Measurements from ENCODE around the gene IWS1. TPM values are rescaled to one million over a fixed set of nuclear protein-coding genes. Genes with fewer than 3 reads are reported as not detected.

IWS1 gene
- total RNA-seq, 1 experiment from 2014 or later: 46.6 TPM

GRCh38 chr2:127434515-127434914 lies 91.8 kb downstream of the IWS1 start:
- no peak for TF ChIP-seq JUND (IDR thresholded peaks at IDR 0.05)
- no peak for TF ChIP-seq SIN3A (IDR thresholded peaks at IDR 0.05; ENCODE audit: low read depth)
- TF ChIP-seq EZH2phosphoT487 (IDR thresholded peaks at IDR 0.05; ENCODE audit: borderline replicate concordance): no peak
- no peak for TF ChIP-seq ZNF274 (IDR thresholded peaks at IDR 0.05; ENCODE audit: low read depth, low read length)
- no peak for TF ChIP-seq MAX (IDR thresholded peaks at IDR 0.05)
- no peak for TF ChIP-seq REST (IDR thresholded peaks at IDR 0.05; ENCODE audit: low read depth)
- no peak for TF ChIP-seq ZFX (IDR thresholded peaks at IDR 0.05)
- TF ChIP-seq RAD21 (IDR thresholded peaks at IDR 0.05; ENCODE audit: low read depth): no peak
- no peaks in the 10 kb centered on the region for H3K79me2 ChIP-seq (ENCODE audit: insufficient read depth, low read length)
- intact Hi-C loops (cut with micrococcal nuclease): no loop called here
- no peak overlapping the region for H3K9ac ChIP-seq (ENCODE audit: low read length)
- H3K27ac ChIP-seq (ENCODE audit: low read depth, low read length): no peak overlapping the region
- H3K4me3 ChIP-seq (replicated peaks in 1 of 2; ENCODE audit: low read depth in 1 of 2, low read length in 2 of 2): no peak overlapping the region
- BruUV-seq (replicated peaks): no TSS peak
- ATAC-seq (no peak), DNase-seq (ENCODE audit: low read depth, low spot score) (no peak)
- no peaks in the 10 kb centered on the region for H3K4me1 ChIP-seq (ENCODE audit: control insufficient read depth in 1 of 2, insufficient read depth in 2 of 2, low read length in 2 of 2)
- no peaks in the 10 kb centered on the region for H3K36me3 ChIP-seq (ENCODE audit: control insufficient read depth in 1 of 2, insufficient read depth in 2 of 2, low read length in 2 of 2)
- RAD21 ChIA-PET (ENCODE audit: low non-redundant PET in 1 of 2, low total read pairs in 2 of 2, uncharacterized antibody in 2 of 2, unreplicated experiment in 2 of 2): no interaction called here
- no peak overlapping the region for H2AFZ ChIP-seq (ENCODE audit: low read depth, low read length, poor library complexity, severe bottlenecking)
- H3K9me2 ChIP-seq (ENCODE audit: insufficient read depth): no peaks in the 10 kb centered on the region
- CTCF ChIA-PET: no interaction called here
- H3K9me3 ChIP-seq (ENCODE audit: control insufficient read depth in 1 of 2, insufficient read depth in 1 of 2, low read depth in 1 of 2, low read length in 2 of 2): no peaks in the 10 kb centered on the region
- H3K4me2 ChIP-seq (ENCODE audit: low read length): no peak overlapping the region
- H3K27me3 ChIP-seq (ENCODE audit: insufficient read depth, low read length): no peaks in the 10 kb centered on the region
- POLR2A ChIA-PET: no interaction called here
- H4K20me1 ChIP-seq (ENCODE audit: insufficient read depth): no peaks in the 10 kb centered on the region

Data from HCT116 (cell line).